GM12878 (cell line): Measurements from ENCODE around the gene ANKRD60. TPM values are rescaled to one million over a fixed set of nuclear protein-coding genes. Genes with fewer than 3 reads are reported as not detected.

Experiments used
- ATAC-seq: fragments of 200-7000 bp; cut with Tn5 transposase; 3 replicates; pipeline ENCODE4 v1.9.1; 2020; ENCODE audit warnings: mild to moderate bottlenecking, moderate library complexity
- BruUV-seq: library from RNA; stranded (reverse); fragments of 400-500 nt; replicated peaks from 2 replicates; lab custom pipeline; 2021; lab: Mats Ljungman, UMichigan
- CTCF ChIA-PET: fragments of 300-600 bp; sonication (Branson Sonifier 250); formaldehyde crosslinking; extraction: SDS; loops from one replicate; lab custom pipeline; 2021; ENCODE audit warnings: inconsistent platforms; lab: Yijun Ruan, JAX
- POLR2A ChIA-PET: fragments of 350-600 bp; formaldehyde crosslinking; extraction: SDS; loops from one replicate; lab custom pipeline; 2021; ENCODE audit warnings: inconsistent platforms; lab: Charles Lee
- RAD21 ChIA-PET: fragments of 300-600 bp; sonication (Branson Sonifier 250); formaldehyde crosslinking; loops from one replicate; lab custom pipeline; 2023; ENCODE audit warnings: antibody characterized with exemption; ENCODE audit not compliant: unreplicated experiment; lab: Charles Lee
- SMC1A ChIA-PET: fragments of 300-600 bp; sonication (Branson Sonifier 250); formaldehyde crosslinking; loops from one replicate; lab custom pipeline; 2023; ENCODE audit not compliant: unreplicated experiment, uncharacterized antibody; lab: Charles Lee
- DNase-seq: peaks from one replicate; pipeline ENCODE4 v3.0.0-alpha.2; 2011; ENCODE audit warnings: low read depth, low spot score
- FAIRE-seq: peaks from 3 replicates; lab custom pipeline; 2011; peaks lifted over from hg19 to GRCh38; lab: Jason Lieb, UNC
- H2AFZ ChIP-seq: 2 replicates; pipeline ENCODE4 v1.6.0; 2011; ENCODE audit warnings: low read depth, low read length, control low read depth; ENCODE audit not compliant: control insufficient read depth
- H3K27ac ChIP-seq: 2 replicates; pipeline ENCODE4 v1.5.1; 2011; ENCODE audit warnings: control low read depth; ENCODE audit not compliant: control insufficient read depth, insufficient read depth
- H3K27me3 ChIP-seq, 2 experiments: replicated peaks in 1 of 2; 2 replicates each; pipeline versions ENCODE4 v1.6.0 to v1.6.1; 2011; ENCODE audit warnings: low read length in 1 of 2; ENCODE audit not compliant: control insufficient read depth in 2 of 2, insufficient read depth in 2 of 2
- H3K36me3 ChIP-seq, 2 experiments: 2 replicates each; pipeline ENCODE4 v1.5.1; 2011; ENCODE audit warnings: low read length in 1 of 2; ENCODE audit not compliant: control insufficient read depth in 2 of 2, insufficient read depth in 2 of 2
- H3K4me1 ChIP-seq: 2 replicates; pipeline ENCODE4 v1.6.1; 2011; ENCODE audit warnings: mild to moderate bottlenecking, low read length, moderate library complexity, mixed read lengths; ENCODE audit not compliant: control insufficient read depth, insufficient read depth
- H3K4me2 ChIP-seq: 2 replicates; pipeline ENCODE4 v1.6.0; 2011; ENCODE audit warnings: control low read depth; ENCODE audit not compliant: control insufficient read depth, insufficient read depth
- H3K4me3 ChIP-seq: fragments of 200-600 bp; sonication (generic); 2 replicates; pipeline ENCODE4 v1.5.1; 2016
- H3K79me2 ChIP-seq: 2 replicates; pipeline ENCODE4 v1.6.0; 2011; ENCODE audit warnings: low read length; ENCODE audit not compliant: control insufficient read depth, insufficient read depth
- H3K9ac ChIP-seq: 2 replicates; pipeline ENCODE4 v1.8.0; 2011; ENCODE audit warnings: low read length, control low read depth, mixed read lengths; ENCODE audit not compliant: control insufficient read depth, insufficient read depth
- H3K9me3 ChIP-seq: replicated peaks from 3 replicates; pipeline ENCODE4 v1.5.1; 2011; ENCODE audit warnings: mild to moderate bottlenecking, low read length; ENCODE audit not compliant: control insufficient read depth, insufficient read depth
- H4K20me1 ChIP-seq: 2 replicates; pipeline ENCODE4 v1.6.0; 2011; ENCODE audit not compliant: control insufficient read depth, insufficient read depth
- E2F8 ChIP-seq: fragments of 450-650 bp; IDR thresholded peaks from 2 replicates; pipeline ENCODE4 v1.6.1; 2018; ENCODE audit warnings: mild to moderate bottlenecking, low read depth, moderate library complexity; ENCODE audit not compliant: partially characterized antibody
- EGR1 ChIP-seq, 2 experiments: IDR thresholded peaks; 1 replicate in 1 of 2; 2 replicates in 1 of 2; pipeline ENCODE4 v1.6.1; 2011 to 2012; ENCODE audit warnings: low read depth in 2 of 2, low read length in 2 of 2, borderline replicate concordance in 1 of 2, mild to moderate bottlenecking in 1 of 2, moderate library complexity in 1 of 2
- SIN3A ChIP-seq: IDR thresholded peaks from 2 replicates; pipeline ENCODE4 v1.6.1; 2012; ENCODE audit warnings: low read depth, low read length, improper control_type of control experiment
- SRF ChIP-seq, 2 experiments: IDR thresholded peaks; 2 replicates each; pipeline ENCODE4 v1.6.1; 2011; ENCODE audit warnings: low read depth in 2 of 2, low read length in 2 of 2, mild to moderate bottlenecking in 1 of 2, moderate library complexity in 1 of 2
- WGBS: methylation state at CpG from one replicate; pipeline ENCODE4 v1.1.6; 2016; ENCODE audit warnings: low lambda C conversion rate; ENCODE audit not compliant: insufficient replicate concordance, insufficient coverage; ENCODE audit errors: missing lambda C conversion rate; 5-methylcytosine and 5-hydroxymethylcytosine counted together
- in situ Hi-C: fragments of 300-500 bp; cut with MboI; formaldehyde crosslinking; loops from 9 replicates; pipeline ENCODE4 v1.14.3; 2018; ENCODE audit warnings: mixed read lengths
- intact Hi-C: fragments of 100-400 bp; cut with micrococcal nuclease; formaldehyde crosslinking; loops from one replicate; pipeline ENCODE4 v1.14.2; 2022; ENCODE audit not compliant: unreplicated experiment
- polyA plus RNA-seq, 11 experiments: library from polyadenylated mRNA; depleted of rRNA in 4 of 11; unstranded in 6 of 11; stranded (reverse) in 5 of 11; fragments of >200 nt; fragmentation: Nextera tagmentation in 4 of 11; fragmentation: Illumina TruSeq in 1 of 11; extraction: Ambion mirVana in 4 of 11; extraction: Trizol in 1 of 11; gene quantifications; 1 replicate in 1 of 11; 2 replicates in 10 of 11; pipeline versions ENCODE4 v1.2.1 to v1.2.3, GENCODE V29; 2011 to 2016; ENCODE audit warnings: inconsistent platforms in 2 of 11, missing spikeins in 2 of 11, low read depth in 1 of 11
- total RNA-seq, 4 experiments: library from RNA; depleted of rRNA in 3 of 4; stranded (reverse); fragments of >200 nt in 3 of 4; fragmentation: Illumina TruSeq in 1 of 4; extraction: Trizol in 1 of 4; gene quantifications; 2 replicates each; pipeline versions ENCODE4 v1.2.1 to v1.2.3, GENCODE V29; 2013 to 2021
- TF ChIP-seq, protein P1 (sequence below): fragments of 150-350 bp; IDR thresholded peaks from 2 replicates; pipeline ENCODE4 v1.6.1; 2016; ENCODE audit warnings: low read depth, low read length

ANKRD60 gene
- total and polyA plus RNA-seq, 10 of the 15 experiments (the other 5 are each of a cell fraction or from before 2014, with no cell fraction given) = not detected

DNA sequence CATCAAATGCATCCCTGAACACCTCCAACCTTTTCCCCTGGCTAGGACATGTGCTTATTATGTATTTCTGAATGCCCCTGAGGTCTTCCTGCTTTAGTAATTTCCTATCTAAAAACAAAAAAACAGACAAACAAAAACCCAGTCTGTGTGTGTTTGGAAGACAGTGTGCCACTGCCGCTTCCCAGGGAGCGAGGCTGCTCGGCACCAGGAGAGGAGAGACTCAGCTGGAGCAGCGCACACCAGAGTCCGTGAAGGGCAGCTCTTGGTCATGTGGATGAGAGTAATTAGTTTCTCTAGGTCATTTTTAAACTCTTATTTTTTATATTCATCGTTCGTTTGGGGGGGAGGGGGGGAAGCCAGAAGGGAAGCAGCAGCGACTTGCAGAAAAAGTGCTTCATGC lies 10.0 kb upstream of the ANKRD60 start:
- no peaks in the 10 kb centered on the region for H4K20me1 ChIP-seq
- ChIA-PET CTCF (interaction anchor here (0.8 to 2.5 kb wide), 9 partner anchors 11 to 413 kb away, joined by 3 to 13 read pairs (median 3); partner anchors contain the start of gene STX16), RAD21 (interaction anchor here (0.9 to 1.0 kb wide), 3 partner anchors 122 to 413 kb away, joined by 3 read pairs; partner anchors contain the start of gene STX16), SMC1A (interaction anchor here (1.4 to 1.9 kb wide), 3 partner anchors 15 to 221 kb away, joined by 3 to 9 read pairs (median 6); no protein-coding TSS in a partner anchor)
- no TSS peak for BruUV-seq
- WGBS = 84% methylated on average over 6 of the region's 8 CpGs
- no peak overlapping the region for H3K4me2 ChIP-seq
- intact Hi-C loops = loop anchor here (5.0 to 10.0 kb wide), 2 partner anchors 456 to 614 kb away; partner anchors contain the start of genes GNAS, GNAS-AS1 and NPEPL1
- ATAC-seq = no peak
- no peaks in the 10 kb centered on the region for H3K27me3 ChIP-seq
- TF ChIP-seq EGR1 (IDR thresholded peaks at IDR 0.05; ENCODE audit: borderline replicate concordance in 1 of 2, low read depth in 2 of 2, low read length in 2 of 2) = no peak
- TF ChIP-seq, protein P1, sequence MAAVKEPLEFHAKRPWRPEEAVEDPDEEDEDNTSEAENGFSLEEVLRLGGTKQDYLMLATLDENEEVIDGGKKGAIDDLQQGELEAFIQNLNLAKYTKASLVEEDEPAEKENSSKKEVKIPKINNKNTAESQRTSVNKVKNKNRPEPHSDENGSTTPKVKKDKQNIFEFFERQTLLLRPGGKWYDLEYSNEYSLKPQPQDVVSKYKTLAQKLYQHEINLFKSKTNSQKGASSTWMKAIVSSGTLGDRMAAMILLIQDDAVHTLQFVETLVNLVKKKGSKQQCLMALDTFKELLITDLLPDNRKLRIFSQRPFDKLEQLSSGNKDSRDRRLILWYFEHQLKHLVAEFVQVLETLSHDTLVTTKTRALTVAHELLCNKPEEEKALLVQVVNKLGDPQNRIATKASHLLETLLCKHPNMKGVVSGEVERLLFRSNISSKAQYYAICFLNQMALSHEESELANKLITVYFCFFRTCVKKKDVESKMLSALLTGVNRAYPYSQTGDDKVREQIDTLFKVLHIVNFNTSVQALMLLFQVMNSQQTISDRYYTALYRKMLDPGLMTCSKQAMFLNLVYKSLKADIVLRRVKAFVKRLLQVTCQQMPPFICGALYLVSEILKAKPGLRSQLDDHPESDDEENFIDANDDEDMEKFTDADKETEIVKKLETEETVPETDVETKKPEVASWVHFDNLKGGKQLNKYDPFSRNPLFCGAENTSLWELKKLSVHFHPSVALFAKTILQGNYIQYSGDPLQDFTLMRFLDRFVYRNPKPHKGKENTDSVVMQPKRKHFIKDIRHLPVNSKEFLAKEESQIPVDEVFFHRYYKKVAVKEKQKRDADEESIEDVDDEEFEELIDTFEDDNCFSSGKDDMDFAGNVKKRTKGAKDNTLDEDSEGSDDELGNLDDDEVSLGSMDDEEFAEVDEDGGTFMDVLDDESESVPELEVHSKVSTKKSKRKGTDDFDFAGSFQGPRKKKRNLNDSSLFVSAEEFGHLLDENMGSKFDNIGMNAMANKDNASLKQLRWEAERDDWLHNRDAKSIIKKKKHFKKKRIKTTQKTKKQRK = no peak
- TF ChIP-seq E2F8 = no peak
- TF ChIP-seq SIN3A = no peak
- TF ChIP-seq SRF (IDR thresholded peaks at IDR 0.05; ENCODE audit: low read depth in 2 of 2, low read length in 2 of 2) = no peak
- TF ChIP-seq, all 136 proteins: peak for 0
- Histone ChIP-seq H3K9ac (no peak overlapping the region), H3K4me1 (no peaks in the 10 kb centered on the region; the same call in 1 of the 2 replicates), H2AFZ (no peak overlapping the region), H3K9me3 (no peaks in the 10 kb centered on the region), H3K4me3 (no peak overlapping the region), H3K27ac (no peak overlapping the region), H3K79me2 (no peaks in the 10 kb centered on the region), H3K36me3 (no peaks in the 10 kb centered on the region; a peak in 2 of 4 replicates)
- FAIRE-seq = no peak
- no peak for DNase-seq
- in situ Hi-C loops = loop anchor here (10.0 to 25.0 kb wide), 2 partner anchors 449 to 616 kb away; partner anchors contain the start of genes GNAS, GNAS-AS1 and NPEPL1
- POLR2A ChIA-PET = interaction anchor here (0.6 kb wide), 1 partner anchor 386 kb away, joined by 4 read pairs; no protein-coding TSS in a partner anchor
